GM21390 (cell line): Measurements from ENCODE around the gene LAT.

ENCODE experiments used
- ATAC-seq: cut with Tn5 transposase; IDR thresholded peaks from one replicate; pipeline ENCODE4 v1.9.1; 2021; ENCODE audit not compliant: unreplicated experiment

LAT gene

DNA sequence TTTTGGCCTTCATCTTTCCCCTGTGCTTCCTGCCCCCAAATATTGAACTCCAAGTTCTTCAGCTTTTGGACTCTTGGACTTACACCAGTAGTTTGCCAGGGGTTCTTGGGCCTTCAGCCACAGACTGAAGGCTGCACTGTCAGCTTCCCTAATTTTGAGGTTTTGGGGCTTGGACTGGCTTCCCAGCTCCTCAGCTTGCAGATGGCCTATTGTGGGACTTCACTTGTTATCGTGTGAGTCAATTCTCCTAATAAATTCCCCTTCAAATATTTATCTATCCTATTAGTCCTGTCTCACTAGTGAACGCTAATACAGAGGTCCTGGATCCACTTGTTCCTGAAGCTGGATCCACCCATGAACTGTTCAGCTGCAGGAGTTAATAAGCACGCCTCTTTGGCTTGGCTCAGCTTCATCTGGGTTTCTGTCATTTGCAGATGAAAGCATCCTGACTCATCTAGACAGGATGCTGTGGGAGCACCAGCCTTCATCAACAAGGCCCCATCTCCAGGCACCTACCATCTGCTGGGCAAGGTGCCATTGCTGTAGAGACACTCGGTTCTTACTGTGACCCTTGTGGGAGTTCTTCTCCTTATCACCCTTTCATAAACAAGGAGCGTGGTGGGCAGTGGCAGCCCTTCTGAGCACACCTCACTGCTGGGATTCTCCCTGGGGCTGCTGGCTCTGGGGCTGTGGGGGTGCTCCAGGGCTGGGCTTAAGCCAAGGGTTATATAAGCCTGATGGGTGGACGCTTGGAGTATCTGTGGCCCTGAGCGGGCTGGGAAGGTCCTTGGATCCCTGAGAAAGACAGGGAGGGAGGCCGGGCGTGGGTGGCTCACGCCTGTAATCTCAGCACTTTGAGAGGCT, 23.1 kb downstream of the LAT start:
- no peak for ATAC-seq

DNA sequence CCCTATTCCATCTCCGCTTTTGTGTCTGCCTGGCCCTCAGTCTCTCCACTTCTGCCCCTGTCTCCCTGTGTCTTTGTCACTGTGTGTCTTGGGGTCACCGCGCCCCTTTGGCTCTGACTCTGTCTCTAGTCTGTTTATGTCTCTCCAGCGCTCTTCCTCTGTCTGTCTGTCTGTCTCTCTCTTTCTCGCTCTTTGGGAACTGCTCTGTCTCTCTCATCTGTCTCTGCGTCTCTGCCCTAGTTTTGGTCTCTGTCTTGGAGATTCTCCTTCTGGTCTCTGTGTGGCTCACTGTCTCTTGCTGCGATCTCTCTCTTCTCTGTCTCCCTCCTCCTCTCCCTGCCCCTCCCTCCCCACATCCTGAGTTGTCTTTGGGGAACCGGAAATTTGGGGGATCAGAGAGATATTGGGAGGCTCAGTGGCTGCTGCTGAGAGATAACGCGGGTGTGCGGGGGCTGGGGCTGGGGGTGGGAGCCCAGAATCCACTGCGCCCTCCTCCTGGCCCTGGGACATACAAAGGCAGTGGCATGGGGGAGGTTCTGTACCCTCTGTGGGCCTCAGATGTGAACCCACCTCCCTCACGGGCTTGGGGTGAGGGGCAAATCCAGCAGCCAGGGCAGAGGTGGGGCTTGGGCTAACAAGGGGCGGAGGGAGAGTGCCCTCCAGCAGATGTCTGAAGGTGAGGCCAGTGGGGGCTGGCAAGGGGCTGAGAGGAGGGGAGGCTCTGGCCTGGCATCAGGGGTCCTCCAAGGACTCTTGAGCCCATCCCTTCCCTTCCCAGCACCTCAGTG, 24.4 kb downstream of the LAT start:
- ATAC-seq: no peak

DNA sequence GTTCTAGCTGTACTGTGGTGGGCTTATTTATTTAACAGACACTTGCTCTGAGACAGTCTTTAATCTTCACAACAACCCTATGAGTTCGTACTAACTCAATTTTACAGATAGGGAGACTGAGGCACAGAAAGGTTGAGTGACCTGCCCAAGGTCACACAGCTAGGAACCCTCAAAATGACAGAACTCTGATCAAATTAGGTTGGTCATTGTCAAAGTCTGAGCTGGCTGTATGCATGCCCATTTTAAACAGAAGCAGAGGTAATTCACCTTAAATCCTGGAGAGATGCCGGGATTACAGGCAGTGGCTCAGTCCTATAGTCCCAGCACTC, 24.9 kb downstream of the LAT start:
- no peak for ATAC-seq

DNA sequence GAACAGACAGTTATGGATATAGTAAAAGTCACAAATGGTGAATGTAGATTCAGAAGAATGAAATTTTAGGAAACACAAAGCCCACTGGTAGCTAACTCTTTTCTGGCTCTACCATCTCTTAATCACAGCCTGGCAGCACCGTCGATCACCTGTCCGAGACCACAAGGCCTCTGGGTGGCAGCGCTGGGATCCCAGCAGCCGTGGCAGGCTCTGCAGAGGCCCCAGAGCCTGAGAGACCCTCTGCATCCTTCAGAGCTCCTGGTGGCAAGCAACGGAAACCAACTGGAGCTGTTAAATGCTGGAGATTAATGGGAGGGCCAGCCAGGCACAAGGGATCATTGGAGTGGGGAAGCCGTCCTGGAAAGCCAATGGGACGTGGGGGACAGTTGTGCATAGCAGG, 26.3 kb downstream of the LAT start:
- no peak for ATAC-seq

DNA sequence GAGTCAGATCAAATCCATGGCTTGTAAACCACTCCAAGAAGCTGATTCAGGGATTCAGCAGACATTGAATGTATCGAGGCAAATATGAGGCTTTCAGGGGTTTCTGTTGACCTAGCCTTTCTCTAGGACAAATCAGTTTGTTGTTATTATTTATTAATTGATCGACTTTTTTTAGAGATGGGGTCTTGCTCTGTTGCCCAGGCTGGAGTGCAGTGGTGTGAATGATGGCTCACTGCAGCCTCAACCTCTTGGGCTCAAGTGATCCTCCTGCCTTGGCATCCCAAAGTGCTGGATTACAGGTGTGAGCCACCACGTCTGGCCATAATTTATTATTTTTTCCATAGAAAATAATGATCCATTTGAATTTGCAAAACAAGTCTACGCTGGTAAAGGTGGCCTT, 27.0 kb downstream of the LAT start:
- no peak for ATAC-seq

DNA sequence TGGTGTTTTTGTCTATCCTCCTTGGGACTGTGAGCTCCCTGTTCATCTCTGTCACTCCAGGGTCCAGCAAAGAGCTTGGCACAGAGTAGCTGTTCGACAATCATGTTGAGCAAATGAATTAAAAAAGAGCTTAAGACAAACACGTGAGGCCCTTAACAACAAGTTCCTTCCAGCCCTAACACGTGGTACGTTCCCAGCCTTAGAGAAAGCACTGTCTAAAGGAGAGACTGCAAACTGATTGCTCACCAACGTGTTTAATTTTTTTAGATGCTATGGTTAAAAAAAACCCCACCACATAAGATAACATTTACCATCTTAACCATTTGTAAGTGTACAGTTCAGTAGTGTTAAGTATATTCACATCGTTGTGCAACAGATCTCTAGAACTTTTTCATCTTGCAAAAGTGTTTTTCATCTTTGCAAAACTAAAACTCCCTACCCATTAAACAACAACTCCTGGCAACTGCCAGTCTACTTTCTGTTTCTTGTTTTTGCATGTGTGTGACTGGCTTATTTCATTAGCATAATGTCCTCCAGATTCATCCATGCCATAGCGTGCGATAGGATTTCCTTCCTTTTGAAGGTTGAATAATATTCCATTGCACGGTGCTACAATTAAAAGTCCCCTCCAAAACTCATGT, 28.2 kb downstream of the LAT start:
- ATAC-seq: no peak

DNA sequence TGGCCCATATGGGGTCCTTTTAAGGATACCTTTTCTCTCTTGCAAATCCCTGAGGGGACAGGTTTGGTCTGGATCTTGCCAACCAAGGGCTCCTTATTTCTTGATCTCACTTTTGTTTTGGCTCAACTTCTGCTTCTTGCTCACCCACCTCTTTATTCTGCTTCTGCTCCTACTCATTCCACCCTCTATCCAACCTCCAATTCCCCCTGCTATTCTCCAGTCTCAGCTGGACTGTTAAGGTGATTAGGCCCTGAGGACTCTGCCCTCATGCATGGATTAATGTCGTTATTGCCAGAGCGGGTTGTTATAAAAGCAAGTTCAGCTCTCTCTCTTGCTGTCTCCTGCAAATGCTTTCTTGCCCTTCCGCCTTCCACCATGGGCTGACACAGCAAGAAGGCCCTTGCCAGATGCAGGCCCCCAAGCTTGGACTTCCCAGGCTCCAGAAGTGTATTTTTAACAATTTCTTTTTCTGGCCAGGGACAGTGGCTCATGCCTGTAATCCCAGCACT, 29.8 kb downstream of the LAT start:
- no peak for ATAC-seq

DNA sequence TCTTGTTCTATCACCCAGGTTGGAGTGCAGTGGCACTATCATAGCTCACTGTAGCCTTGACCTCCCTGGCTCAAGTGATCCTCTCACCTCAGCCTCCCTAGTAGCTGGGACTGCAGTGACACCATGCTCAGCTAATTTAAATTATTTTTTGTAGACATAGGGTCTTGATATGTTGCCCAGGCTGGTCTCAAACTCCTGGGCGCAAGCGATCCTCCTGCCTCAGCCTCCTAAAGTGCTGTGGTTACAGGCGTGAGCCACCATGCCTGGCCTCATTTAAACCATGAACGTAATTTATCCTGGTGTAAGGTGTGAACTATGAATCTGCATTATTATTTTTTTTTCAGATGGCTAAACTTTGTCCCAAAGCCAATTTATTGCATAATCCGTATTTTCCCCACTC, 37.3 kb downstream of the LAT start:
- ATAC-seq: no peak

DNA sequence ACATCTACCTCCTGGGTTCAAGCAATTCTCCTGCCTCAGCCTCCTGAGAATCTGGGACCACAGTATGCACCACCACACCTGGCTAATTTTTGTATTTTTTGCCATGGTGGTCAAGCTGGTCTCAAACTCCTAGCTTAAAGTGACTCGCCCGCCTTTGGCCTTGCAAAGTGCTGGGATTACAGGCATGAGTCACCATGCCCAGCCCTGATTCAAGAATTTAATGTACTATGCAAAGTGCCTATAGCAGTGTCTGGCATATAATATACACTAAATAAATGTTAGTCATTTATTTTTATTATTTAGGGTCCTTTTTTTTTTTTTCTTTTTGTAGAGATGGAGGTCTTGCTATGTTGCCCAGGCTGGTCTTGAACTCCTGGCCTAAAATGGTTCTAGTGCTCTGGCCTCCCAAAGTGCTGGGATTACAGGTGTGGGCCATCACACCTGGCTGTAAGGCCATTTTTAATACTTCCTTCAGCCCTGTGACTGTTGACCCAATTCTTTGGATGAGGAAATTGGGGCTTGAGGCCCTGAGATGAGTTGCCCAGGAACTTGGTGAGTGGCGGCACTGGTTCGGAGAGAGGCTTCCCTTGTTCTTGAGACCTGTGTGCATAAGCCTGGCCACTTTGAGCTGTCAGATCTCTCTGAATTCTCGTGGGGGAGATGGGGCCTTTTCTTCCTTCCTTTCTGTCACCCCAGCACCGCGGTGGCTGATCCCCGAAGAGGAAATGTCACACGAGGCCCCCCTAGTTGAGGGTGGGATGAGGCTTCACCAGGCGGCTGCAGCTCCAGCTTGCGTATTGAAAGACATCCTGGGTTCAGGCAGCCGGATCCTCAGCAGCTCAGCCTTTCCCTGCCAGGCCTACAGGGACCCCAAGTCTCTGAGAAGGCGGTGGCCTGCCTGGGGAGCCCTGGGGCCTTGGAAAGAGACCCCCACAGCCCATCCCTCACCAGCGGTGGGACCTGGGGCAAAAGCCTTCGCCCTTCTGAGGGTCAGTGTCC, 38.7 kb downstream of the LAT start:
- ATAC-seq: no peak

DNA sequence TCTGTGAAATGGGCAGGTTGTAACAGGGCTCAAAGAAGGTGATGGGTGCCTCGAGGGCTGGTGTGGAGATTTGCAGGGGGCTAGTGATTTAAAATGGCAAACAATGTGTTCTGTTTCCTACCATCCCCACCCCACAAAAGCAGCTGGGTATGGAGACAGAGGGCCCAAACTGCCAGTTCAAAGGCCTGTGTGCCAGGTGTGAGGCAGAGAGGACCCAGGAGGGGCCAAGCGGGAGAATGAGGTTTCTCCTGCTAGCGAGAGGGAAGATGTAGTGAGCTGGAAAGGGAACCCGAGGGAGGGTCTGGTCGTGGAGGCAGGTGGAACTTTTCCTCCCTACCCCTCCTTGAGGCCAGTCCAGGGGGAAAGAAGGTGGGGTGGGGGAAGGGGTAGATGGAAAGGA, 39.4 kb downstream of the LAT start:
- no peak for ATAC-seq

DNA sequence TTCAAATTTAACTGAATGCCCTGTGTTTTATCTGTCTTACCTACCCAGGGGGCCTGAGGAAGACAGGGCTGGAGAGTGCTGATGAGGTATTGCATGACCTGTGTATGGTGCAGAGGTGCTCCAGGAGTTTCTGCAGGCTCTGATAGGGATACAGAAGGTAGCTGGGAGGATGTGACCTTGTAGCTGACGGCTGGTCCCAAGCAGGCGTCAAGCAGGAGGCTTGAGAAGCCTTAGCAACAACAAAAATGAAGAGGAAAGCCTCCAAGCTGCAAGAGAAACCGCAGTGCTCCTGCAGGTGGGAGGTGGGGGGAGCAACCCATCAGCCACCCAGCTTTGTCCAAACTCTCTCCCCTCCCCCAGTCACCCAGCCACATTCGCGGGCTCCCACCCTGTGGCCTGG, 40.4 kb downstream of the LAT start:
- ATAC-seq: no peak

DNA sequence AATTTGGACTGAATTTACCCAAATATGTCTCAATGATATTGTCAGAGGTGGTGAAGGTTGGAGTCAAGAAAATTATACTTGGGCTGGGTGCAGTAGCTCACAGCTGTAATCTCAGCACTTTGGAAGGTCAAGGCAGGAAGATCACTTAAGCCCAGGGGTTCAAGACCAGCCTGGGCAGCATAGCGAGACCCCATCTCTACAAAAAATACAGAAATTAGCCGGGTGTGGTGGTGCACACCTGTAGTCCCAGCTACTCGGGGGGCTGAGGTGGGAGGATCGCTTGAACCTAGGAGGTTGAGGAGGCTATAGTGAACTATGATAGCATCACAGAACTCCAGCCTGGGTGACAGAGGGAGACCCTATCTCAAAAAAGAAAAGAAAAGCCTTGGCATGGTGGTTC, 40.9 kb downstream of the LAT start:
- no peak for ATAC-seq

DNA sequence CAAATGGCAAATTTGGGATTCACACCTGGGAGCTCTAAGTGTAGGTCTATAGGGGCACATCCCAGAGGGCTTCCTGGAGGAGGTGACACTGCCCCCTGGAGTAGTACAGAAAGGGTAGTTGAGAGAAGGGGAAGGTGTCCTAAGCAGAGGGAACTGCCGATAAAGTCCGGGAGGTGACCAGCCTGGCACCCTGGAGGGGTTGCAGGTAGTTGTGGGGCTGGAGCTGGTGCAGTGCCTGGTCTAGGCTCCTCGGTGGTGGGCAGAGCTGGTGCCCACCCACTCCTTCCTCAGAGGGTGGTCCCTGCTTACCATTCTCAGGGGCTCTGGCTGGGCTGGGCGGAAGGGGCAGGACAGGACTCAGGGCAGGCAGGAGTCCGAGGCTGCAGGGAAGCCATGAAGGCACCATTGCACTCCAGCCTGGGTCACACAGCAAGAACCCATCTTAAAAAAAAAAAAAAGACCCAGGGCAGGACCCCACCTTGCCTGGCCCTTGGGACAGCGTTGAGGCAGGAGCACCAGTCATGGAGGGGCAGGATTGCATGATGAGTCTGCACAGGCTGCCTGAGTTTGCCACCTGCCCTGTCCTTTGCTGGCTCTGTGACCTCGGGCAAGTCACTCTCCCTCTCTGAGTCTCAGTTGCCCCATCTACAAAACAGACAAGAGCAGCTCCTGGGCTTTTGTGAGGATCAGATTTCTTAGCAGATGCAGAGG, 43.8 kb downstream of the LAT start:
- no peak for ATAC-seq

DNA sequence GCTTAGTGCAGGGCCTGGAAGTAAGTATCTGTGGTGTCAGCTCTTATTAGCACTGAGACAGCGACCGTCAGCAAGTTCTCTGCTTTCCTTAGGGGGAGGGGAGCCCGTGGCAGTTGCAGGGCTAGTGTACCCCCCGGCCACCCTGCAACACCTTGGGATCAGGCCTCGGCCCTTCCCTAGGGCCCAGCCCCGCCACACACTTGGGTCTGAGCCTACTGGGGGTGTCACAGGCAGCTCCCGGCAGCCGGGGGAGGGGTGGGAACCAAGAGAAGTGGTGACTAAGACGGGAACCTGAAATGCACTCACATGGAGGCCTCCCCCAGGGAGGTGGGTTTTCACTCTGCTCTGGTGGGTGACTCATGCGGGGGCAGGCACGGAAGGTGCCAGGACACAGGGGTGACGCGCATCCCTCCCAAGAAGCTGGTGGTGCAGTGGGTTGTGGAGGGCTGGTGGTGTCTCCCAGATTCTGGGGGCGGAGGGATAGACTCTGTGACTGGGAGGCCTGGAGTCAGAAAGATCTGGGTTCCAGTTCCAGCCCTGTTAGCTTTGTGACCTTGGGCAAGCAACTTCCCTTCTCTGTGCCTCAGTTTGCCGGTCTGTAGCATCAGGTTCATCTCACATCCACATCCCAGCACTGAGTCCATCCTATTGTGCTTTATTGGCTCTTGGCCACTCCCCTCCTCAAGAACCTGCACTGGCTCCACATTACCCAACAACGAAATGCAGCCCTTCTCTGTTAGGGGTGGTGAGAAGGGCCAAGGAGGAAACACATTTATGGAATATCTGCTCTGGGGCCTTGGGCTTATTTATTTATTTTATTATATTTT, 44.5 kb downstream of the LAT start:
- ATAC-seq: no peak

DNA sequence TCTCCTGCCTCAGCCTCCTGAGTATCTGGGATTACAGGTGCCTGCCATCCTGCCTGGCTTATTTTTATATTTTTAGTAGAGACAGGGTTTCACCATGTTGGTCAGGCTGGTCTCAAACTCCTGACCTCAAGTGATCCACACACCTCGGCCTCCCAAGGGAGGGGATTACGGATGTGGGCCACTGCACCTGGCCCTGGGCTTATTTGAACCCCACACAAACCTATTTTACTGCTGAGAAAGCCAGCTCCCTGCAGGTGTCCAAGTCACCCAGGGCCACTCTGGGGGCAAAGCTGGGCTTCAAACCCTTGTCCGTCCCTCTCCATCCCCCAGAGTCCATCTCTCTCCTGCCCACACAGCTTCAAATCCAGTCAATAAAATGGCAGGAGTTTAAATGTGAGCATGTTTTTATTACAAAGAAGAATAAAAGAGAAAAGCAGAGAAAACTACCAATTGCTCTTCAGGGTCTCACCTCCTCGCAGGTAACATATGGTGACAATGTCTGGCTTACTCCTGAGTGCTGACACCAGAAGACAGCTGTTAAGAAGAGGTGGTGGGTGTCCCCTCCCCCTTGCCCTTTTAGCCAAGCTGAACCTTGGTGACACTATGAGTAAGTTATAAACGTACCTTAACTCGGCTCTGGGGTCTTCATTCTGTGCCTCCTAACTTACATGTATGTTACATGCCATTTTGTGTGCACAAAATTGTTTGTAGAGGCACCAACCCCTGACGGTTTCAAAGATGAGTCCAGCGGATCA, 45.4 kb downstream of the LAT start:
- no peak for ATAC-seq
